ENCODE data around the gene UPF1.

Gene UPF1

DNA sequence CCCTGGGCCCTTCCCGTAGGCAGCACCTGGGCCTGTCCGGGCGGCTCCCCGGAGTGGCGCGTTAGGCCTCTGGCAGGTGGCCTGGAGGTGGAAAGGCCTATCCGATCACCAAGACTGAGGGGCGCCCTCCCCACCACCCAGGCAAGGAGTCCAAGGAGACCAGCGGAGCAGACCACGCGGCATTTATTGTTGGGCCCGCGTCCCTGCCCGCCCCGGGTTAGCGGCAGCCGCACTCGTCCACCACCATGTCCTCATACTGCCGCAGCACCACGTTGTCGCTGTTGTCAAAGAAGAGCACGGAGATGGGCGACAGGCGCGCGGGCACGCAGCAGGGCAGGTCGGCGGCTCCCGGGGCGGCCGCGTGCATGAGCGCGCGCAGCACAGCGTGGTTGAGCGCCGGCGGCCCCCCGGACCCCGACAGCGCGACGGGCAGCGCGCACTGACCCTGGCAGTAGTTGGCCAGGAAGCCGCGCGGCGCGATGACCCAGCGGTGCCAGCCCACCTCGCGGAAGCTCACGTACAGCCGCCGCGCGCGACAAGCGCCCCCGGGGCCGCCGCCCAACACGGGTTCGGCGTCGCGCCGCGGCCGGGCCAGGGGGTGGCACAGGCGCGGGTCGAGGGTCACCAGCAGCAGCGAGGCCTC lies 36.7 kb downstream of the UPF1 start:
- Histone ChIP-seq H3K9me3 (ENCODE audit: control insufficient read depth, insufficient read depth, low read depth, low read length) (no peaks in the 10 kb centered on the region), H3K4me3 (ENCODE audit: low read depth, low read length) (no peak overlapping the region), H3K27ac (ENCODE audit: extremely low read depth, low read depth, low read length) (no peak overlapping the region), H3K4me1 (ENCODE audit: control insufficient read depth, insufficient read depth, low read length) (peaks cover 5% of the 10 kb centered on the region), H3K36me3 (ENCODE audit: control insufficient read depth in 2 of 2, insufficient read depth in 1 of 2, low read length in 2 of 2) (peaks cover 8 to 50% of the 10 kb centered on the region in 2 experiments; a peak in 2 of 3 replicates)
- ChIA-PET CTCF (no interaction called here), POLR2A (no interaction called here)
- TF ChIP-seq, protein P1, sequence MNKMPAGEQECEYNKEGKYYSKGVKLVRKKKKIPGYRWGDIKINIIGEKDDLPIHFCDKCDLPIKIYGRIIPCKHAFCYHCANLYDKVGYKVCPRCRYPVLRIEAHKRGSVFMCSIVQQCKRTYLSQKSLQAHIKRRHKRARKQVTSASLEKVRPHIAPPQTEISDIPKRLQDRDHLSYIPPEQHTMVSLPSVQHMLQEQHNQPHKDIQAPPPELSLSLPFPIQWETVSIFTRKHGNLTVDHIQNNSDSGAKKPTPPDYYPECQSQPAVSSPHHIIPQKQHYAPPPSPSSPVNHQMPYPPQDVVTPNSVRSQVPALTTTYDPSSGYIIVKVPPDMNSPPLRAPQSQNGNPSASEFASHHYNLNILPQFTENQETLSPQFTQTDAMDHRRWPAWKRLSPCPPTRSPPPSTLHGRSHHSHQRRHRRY (tag by site-specific recombination; IDR thresholded peaks at IDR 0.05): no peak
- no peak for TF ChIP-seq ZNF121 (tag by site-specific recombination; IDR thresholded peaks at IDR 0.05)
- TF ChIP-seq KLF9 (tag by site-specific recombination; IDR thresholded peaks at IDR 0.05; ENCODE audit: low read depth): no peak
- no peak for TF ChIP-seq ZNF221 (tag by site-specific recombination; IDR thresholded peaks at IDR 0.05; ENCODE audit: borderline replicate concordance)
- no peak for TF ChIP-seq HOXD13 (CRISPR knock-in tag; IDR thresholded peaks at IDR 0.05; ENCODE audit: borderline replicate concordance)
- no peak for TF ChIP-seq ZBTB1 (tag by site-specific recombination; IDR thresholded peaks at IDR 0.05)
- no peak for TF ChIP-seq KLF16 (tag by site-specific recombination; IDR thresholded peaks at IDR 0.05)

DNA sequence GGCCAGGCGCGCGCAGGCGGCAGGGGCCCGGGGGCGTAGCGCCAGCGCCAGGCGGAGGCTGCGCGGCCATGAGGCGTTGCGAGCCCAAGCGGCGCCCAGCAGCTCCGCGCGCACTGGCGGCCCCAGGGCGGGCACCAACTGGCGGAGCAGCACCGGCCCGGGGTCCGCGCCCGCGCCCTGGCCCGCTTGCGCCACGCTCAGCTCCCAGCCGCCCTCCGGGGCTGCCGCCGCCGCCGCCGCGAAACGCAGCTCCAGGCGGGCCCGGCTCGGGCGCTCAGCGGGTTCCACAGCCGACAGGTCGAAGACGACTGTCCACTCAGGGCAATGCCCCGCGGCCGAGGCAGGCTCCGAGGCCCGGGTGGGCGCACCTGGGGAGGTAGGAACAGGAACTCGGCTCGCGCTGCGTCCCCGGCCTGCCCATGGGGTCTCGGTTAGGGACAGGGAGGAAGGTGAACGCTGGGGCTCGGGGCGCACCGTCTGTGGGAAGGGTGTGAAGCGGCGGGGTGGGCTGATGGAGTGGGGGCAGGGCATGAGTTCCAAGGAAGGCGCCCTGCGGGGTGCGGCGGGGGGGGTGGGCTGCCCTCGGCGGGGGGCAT lies 37.4 kb downstream of the UPF1 start:
- Histone ChIP-seq H3K36me3 (ENCODE audit: control insufficient read depth in 2 of 2, insufficient read depth in 1 of 2, low read length in 2 of 2) (peaks cover 7 to 48% of the 10 kb centered on the region in 2 experiments; a peak in 2 of 3 replicates), H3K4me3 (ENCODE audit: low read depth, low read length) (no peak overlapping the region), H3K9me3 (ENCODE audit: control insufficient read depth, insufficient read depth, low read depth, low read length) (no peaks in the 10 kb centered on the region), H3K4me1 (ENCODE audit: control insufficient read depth, insufficient read depth, low read length) (peaks cover 5% of the 10 kb centered on the region), H3K27ac (ENCODE audit: extremely low read depth, low read depth, low read length) (no peak overlapping the region)
- TF ChIP-seq ZSCAN30 (tag by site-specific recombination; IDR thresholded peaks at IDR 0.05) (no peak), ZFP3 (tag by site-specific recombination; IDR thresholded peaks at IDR 0.05; ENCODE audit: low read depth) (no peak), ZNF132 (tag by site-specific recombination; IDR thresholded peaks at IDR 0.05; ENCODE audit: borderline replicate concordance) (no peak), ZNF155 (tag by site-specific recombination; IDR thresholded peaks at IDR 0.05) (no peak), ZNF266 (tag by site-specific recombination; IDR thresholded peaks at IDR 0.05; ENCODE audit: low read depth) (no peak), ZNF121 (tag by site-specific recombination; IDR thresholded peaks at IDR 0.05) (no peak), OVOL3 (tag by site-specific recombination; IDR thresholded peaks at IDR 0.05) (no peak), ZNF600 (tag by site-specific recombination; IDR thresholded peaks at IDR 0.05) (no peak), ZNF354C (tag by site-specific recombination; IDR thresholded peaks at IDR 0.05; ENCODE audit: borderline replicate concordance, low read depth) (no peak), ZNF658 (tag by site-specific recombination; IDR thresholded peaks at IDR 0.05) (no peak), ZNF768 (tag by site-specific recombination; IDR thresholded peaks at IDR 0.05) (no peak)
- POLR2A ChIA-PET: no interaction called here
- CTCF ChIA-PET: no interaction called here

DNA sequence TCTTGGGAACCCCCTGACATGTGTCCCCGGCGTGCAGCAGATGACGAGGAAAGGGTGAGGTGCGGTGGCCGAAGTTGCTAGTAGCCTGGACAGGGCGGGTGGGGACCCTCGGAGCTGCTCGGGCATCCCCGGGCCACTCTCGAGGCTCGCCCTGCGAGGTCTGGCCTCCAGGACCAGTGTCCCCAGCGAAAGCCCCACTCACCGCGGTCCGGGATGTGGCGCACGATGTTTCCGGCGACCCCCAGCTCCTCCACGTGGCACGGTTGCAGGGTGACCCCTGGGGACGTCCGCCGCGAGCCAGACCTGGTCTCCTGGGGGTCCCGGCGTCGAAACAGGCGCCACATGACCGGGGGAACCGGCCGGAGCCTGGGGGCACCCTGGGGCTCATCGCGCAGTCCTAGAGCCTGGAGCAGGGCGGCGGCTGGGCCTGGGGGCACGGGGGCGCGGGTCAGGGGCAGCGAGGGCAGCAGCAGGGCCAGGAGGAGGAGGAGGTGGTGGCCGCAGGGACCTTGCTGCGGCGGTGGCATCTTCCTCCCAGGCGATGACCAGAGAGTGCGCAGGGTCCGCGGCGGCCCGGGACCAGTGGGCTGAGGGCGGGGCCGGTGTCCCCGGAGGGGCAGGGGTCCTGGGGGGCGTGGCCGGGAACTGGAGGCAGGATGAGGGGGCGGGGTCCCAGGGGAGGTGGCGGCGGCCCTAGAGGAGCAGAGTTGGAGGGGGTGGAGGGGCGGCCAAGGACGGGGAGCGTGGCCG lies 38.2 kb downstream of the UPF1 start:
- Histone ChIP-seq H3K4me3 (ENCODE audit: low read depth, low read length) (no peak overlapping the region), H3K9me3 (ENCODE audit: control insufficient read depth, insufficient read depth, low read depth, low read length) (no peaks in the 10 kb centered on the region), H3K4me1 (ENCODE audit: control insufficient read depth, insufficient read depth, low read length) (peaks cover 5% of the 10 kb centered on the region), H3K27ac (ENCODE audit: extremely low read depth, low read depth, low read length) (no peak overlapping the region), H3K36me3 (ENCODE audit: control insufficient read depth in 2 of 2, insufficient read depth in 1 of 2, low read length in 2 of 2) (peaks cover 0 to 47% of the 10 kb centered on the region in 2 experiments; a peak in 1 of 3 replicates)
- CTCF ChIA-PET: no interaction called here
- TF ChIP-seq KLF9 (tag by site-specific recombination; IDR thresholded peaks at IDR 0.05; ENCODE audit: low read depth): peak; percentile 31; the same call in 1 of the 2 replicates
- TF ChIP-seq, protein P2, sequence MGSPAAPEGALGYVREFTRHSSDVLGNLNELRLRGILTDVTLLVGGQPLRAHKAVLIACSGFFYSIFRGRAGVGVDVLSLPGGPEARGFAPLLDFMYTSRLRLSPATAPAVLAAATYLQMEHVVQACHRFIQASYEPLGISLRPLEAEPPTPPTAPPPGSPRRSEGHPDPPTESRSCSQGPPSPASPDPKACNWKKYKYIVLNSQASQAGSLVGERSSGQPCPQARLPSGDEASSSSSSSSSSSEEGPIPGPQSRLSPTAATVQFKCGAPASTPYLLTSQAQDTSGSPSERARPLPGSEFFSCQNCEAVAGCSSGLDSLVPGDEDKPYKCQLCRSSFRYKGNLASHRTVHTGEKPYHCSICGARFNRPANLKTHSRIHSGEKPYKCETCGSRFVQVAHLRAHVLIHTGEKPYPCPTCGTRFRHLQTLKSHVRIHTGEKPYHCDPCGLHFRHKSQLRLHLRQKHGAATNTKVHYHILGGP (tag by site-specific recombination; IDR thresholded peaks at IDR 0.05): no peak
- POLR2A ChIA-PET: no interaction called here

Measured in HEK293 (cell line).